ENCODE results near the gene LIMK2.

The LIMK2 gene

DNA sequence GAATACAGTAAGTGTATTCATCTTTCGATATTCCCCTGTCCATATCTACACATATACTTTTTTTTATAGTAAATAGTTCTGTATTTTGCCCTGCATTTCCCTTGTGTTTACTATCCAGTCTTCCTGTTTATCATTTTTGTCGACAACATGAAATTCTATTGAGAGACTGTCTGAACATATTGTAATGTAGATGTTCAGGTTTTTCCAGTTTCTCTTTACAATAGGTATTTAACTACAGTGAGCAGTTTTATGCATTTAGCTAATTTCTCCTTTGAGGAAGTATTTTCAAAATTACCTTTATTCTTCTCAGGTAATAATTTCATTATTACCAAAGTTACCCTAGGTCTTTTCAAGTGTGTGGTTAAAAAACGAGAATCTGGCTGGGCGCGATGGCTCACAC is 63.5 kb downstream of the LIMK2 start:
- no peak for DNase-seq

- DNase-seq: no peak
Measured at GRCh38 chr22:31276426-31277167, 64.5 kb downstream of the LIMK2 start.

GRCh38 chr22:31277741-31278140 is 65.6 kb downstream of the LIMK2 start:
- no peak for DNase-seq

GRCh38 chr22:31278151-31278621 is 66.1 kb downstream of the LIMK2 start:
- DNase-seq: no peak

- peak; percentile 35 for DNase-seq
Measured at GRCh38 chr22:31278626-31279326, 66.7 kb downstream of the LIMK2 start.

GRCh38 chr22:31279327-31279669 is 67.2 kb downstream of the LIMK2 start:
- DNase-seq: no peak

DNA sequence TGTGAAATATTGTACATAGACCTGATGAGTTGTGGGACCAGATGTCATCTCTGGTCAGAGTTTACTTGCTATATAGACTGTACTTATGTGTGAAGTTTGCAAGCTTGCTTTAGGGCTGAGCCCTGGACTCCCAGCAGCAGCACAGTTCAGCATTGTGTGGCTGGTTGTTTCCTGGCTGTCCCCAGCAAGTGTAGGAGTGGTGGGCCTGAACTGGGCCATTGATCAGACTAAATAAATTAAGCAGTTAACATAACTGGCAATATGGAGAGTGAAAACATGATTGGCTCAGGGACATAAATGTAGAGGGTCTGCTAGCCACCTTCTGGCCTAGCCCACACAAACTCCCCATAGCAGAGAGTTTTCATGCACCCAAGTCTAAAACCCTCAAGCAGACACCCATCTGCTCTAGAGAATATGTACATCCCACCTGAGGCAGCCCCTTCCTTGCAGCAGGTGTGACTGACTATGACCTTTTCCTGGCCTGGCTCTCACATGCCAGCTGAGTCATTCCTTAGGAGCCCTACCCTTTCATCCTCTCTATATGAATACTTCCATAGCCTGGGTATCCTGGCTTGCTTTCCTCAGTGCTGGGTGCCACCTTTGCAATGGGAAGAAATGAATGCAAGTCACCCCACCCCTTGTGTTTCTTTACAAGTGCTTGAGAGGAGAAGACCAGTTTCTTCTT is 67.9 kb downstream of the LIMK2 start:
- no peak for DNase-seq

- no peak for DNase-seq
Measured at GRCh38 chr22:31281733-31282132, 69.6 kb downstream of the LIMK2 start.

DNA sequence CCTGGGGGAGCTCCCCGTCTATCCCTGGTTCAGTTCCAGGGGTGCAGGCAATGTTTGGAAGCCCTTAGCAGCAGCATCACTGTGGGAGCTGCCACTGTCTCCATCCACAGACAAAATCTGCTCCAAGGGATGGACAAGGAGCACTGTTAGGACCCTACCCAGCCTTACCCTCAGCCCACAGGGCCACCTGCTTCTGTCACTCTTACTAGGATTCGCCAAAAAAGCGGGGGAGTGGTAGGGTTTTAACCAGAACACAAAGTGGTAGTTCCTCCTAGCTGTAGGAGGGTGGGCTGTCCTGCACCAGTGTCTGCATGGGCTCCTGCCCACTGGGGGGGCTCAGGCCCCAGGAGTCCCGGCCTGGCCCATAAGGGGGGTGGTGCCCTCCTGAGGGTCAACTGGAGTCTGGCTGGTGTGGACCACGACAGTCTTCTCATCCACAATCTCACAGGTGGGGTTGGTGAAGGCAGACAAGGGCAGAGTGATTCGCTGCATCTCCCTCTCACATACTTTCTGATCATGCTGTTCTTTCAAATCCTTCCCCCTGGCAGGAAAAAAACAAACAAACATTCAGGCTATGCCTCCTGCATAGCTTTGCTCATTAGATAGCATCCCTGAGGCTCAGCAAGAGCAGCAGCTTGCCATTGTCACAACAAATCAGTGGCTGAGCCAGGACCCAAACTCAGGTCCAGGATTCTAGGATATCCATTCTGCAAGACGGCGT is 70.8 kb downstream of the LIMK2 start:
- DNase-seq: no peak

DNA sequence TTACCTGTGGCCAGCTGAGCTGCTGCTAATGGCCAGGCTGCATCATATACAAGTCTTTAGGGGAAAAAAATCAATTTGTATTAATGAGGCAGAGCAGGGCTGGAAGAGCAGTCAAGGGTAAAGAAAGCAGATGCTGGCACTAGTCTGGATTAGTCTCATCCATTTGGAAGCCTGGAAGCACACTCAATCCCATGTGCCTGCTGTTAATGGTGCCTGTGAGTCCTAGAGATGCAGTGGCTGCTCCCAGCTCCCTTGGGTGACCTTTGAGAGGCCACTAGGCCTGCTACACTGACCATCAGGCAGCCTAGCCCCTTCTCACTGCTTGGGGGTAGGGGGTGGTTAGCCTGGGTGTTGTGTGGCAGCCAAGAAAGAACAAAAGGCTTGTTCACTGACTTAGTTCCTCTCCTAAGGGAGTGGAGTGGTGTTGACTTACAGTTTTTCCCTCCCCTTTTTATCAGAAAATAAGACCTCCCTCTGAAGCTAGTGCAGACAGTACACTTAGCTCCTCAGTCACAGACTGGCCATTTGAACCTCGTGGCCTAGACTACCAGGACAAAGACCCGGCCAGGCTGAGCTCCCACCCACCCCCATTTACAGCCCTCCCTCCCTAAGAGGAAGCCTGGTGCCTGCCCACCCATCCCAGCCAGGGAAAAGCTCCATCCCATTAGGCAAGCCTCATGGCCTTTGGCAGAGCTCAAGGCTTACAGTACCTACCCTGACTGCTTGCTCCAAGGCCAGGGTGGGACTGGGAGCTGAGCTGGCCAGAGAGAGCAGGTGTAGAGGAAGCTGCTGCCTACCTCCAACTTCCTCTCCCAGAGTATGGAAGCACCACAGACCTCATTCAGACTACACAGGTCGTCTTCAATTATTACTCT is 72.4 kb downstream of the LIMK2 start:
- no peak for DNase-seq

- peak; percentile 82 for DNase-seq
Measured at GRCh38 chr22:31286360-31287255, 74.5 kb downstream of the LIMK2 start.

DNA sequence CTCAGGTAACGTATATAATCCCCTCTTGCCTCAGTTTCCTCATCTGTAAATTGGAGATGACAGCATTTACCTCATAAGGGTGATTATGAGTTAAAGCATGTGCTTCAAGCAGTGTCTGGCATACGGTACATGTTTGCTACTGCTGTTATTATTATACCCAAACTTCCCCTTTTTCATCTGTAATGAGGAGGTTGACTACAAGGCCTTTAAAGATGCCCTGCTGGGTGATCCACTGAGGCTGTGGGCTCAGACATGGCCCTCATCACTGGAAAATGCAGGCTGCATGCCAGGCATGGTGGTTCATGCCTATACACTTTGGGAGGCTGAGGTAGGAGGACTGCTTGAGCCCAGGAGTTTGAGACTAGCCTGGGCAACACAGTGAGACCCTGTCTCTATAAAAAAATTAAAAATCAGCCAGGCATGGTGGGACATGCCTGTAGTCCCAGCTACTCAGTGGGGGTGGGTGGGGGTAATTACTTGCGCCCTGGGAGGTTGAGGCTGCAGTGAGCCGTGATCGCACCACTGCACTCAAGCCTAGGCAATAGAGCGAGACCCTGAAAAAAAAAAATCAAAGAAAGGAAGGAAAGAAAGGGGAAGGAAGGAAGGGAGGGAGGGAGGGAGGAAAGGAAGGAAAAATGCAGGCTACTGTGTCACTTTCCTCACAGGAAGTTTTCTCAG is 75.9 kb downstream of the LIMK2 start:
- DNase-seq: no peak

DNA sequence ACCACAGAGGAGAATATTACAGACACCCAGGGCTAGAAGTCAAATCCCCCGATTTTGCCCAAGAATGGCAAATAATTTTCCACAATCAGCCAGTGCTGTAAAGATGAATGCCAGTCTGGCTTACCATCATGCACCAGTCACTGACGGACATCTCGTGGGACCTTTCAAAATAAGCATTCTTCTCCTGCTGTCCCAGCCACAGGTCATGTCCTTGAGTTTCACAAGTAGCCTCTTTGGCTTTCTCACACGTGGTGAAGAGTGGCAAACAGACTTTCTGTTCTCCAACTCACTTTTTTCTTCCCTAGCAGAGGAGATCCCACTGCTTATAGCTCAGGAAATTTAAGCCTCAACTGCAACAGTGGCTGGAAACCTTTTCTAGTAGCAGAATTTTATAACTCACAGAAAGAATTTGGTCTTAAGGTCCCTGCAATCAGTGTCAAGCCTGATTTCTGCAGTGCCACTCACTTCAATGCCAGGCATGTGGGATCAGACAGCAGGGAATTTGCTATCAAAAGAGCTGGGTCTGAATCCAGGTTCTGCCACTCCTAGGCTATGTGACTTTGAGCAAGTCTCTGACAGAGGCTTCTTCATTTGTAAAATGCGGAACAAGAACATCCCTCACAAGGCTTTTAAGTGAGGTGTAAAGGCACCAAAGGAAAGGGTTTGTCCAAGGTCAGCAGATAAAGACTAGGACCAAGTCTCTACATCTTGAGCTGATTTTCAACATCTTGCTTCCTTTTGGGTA is 76.6 kb downstream of the LIMK2 start:
- no peak for DNase-seq

GRCh38 chr22:31289344-31289743 is 77.2 kb downstream of the LIMK2 start:
- no peak for DNase-seq

DNA sequence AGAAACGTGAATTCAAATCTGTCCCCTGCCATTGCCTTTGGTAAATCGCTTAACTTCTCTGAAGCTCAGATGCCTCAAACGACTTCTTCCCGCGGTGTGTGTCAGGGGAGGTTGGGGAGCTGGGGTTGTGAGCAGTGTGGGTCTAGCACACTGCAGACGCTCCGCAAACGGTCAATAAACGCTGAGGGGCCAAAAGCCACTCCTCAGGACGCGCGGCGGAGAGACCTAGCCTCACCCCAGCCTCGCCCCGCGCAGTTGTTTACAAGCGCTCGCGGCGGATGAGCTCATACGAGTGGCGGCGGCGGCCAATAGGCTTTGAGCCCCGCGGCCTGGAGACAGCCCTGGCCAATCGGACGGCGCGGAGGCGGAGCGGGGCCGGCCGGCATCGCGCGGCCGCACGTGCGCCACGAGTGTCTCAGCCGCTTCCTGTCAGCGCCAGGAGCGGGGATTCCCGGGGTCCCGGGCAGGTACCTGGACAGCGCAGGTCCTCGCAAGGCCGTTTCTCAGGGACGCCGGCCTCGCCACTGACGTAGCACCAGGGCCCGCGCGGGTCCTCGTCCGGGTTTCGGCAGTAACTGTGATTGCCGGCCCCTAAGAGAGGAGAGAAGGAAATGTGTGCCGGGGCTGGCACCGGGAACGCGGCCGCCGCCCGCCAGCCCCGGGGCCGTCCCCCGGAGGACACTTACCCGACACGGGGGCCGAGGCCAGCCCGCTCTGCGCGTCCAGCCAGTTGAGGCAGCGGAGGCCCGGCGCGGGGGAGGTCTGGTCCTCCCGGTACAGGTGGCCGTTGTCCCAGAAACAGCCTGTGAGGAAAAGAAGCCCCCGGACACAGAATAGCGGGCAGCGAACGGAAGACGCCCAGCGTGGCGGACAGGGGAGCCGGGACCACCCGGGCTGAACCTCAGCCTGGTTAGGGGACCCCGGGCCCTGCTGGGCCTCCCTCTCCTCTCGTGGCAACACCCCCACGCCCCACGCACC is 78.7 kb downstream of the LIMK2 start:
- peak; percentile 96 for DNase-seq

DNA sequence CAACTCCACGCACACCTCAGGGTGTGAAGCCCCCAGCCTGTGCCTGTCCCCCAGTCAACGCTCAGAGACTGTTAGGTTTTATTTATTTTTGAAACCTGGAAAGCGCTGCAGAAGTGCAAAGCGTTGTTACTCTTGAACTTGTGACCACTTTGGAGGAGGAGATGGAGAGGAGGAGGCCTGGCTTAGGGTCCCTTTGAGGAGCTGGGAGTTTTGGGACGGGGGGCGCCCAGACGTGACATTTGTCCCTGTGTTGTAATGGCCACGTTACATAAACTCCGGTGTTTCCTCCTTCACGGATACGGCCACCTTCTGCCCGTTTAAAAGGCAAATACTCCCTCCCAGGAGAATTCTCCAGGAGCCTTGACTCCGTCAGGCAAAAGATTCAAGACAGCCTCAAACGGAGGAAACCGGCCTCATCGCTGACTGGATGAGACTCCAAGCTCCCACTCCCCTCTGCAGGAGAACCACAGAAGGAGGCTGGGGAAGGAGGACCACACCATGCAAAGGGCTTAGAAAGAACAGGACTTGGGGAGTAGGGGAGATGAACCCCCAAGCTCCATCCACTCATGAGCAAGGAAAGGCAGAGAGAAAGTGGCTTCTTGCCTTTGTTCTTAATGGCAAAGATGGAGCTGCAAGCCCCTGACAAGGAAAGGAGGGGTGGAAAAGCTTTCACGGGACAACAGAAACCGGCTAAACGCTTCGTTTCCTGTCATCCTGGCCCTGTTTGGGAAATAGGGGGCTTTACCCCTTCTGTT is 79.6 kb downstream of the LIMK2 start:
- no peak for DNase-seq

DNA sequence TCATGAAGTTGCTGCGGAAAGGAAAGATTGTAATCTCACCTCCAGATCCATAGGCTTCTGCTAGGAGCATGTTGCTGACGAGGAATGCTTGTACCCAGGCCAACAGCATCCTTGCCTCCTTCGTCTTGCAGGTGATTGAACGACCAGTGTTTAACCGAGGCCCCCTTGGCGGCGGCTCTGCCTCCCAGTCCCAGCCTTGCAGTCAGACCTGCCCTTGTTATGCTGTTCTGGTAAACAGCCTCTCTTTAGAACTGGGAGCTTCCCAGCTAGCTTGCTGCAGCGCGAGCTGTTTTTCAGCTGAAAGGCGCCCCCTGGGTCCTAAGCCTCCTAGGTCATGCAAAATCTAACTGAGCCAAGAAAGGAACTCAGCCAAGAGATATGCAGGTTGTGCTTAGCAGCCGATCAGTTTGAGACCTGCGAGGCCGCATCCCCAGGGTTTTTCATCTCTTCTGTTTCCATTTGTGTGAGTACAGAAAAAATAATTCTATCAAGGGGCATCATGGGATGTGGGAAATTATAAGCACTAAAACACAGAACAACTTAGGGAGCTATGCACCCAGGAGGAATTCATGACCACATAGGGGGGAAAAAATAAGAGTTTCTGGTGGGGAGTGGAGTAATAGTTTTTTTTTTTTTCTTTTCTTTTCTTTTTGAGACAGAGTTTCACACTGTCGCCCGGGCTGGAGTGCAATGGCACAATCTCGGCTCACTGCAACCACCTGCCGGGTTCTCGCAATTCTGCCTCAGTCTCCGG is 80.3 kb downstream of the LIMK2 start, which contains the start of gene PIK3IP1:
Gene PIK3IP1, minus strand, starts transcription at position 253 of the 754 bp plus-strand sequence. Its CDS starts 144 bp downstream, at position 109.
- peak; percentile 91 for DNase-seq

Measured in activated CD4-positive, alpha-beta T cell treated with anti-CD3 and anti-CD28 coated beads, Interleukin-10, Interleukin-2, amounts not matched to agents 100 ng/mL and 50 ng/mL, durations not matched to agents 16 hours and 8 hours (primary cell).